ENCODE data around the gene GATA3.
"Not testable (repeated sequence)": the region's sequence is repeated elsewhere in the genome, so short reads cannot be mapped to it uniquely, and the experiment has no call there.

GATA3 gene

GRCh38 chr10:8054494-8055407 is at the start of gene GATA3:
TSS of gene GATA3 (plus strand) at chr10:8054688. CDS start at chr10:8055656, 968 bp downstream.
- DNase-seq (ENCODE audit: low read depth in 2 of 2) = peak in 1 of 2 experiments; percentile 75

- DNase-seq (ENCODE audit: low read depth in 2 of 2) = no peak
These were observed 48.1 kb upstream of the GATA3 start for GRCh38 chr10:8006274-8006999.

- DNase-seq (ENCODE audit: low read depth in 2 of 2) = no peak
These were observed 45.5 kb upstream of the GATA3 start for GRCh38 chr10:8009031-8009430.

GRCh38 chr10:8013006-8013405 is 41.5 kb upstream of the GATA3 start:
- no peak for DNase-seq (ENCODE audit: low read depth in 2 of 2)

GRCh38 chr10:8013619-8014018 is 40.9 kb upstream of the GATA3 start:
- DNase-seq (ENCODE audit: low read depth in 2 of 2) = no peak

GRCh38 chr10:8014649-8015048 is 39.8 kb upstream of the GATA3 start:
- no peak for DNase-seq (ENCODE audit: low read depth in 2 of 2)

- DNase-seq (ENCODE audit: low read depth in 2 of 2) = no peak
These were observed 37.2 kb upstream of the GATA3 start for GRCh38 chr10:8017277-8017676.

- no peak for DNase-seq (ENCODE audit: low read depth in 2 of 2)
These were observed 31.2 kb upstream of the GATA3 start for GRCh38 chr10:8023321-8023720.

GRCh38 chr10:8023851-8024250 is 30.6 kb upstream of the GATA3 start:
- DNase-seq (ENCODE audit: low read depth in 2 of 2) = no peak

- no peak for DNase-seq (ENCODE audit: low read depth in 2 of 2)
These were observed 27.9 kb upstream of the GATA3 start for GRCh38 chr10:8026349-8027259.

- DNase-seq (ENCODE audit: low read depth in 2 of 2) = not testable (repeated sequence)
These were observed 23.3 kb upstream of the GATA3 start for GRCh38 chr10:8031211-8031610.

- no peak for DNase-seq (ENCODE audit: low read depth in 2 of 2)
These were observed 21.9 kb upstream of the GATA3 start for GRCh38 chr10:8032558-8032957.

GRCh38 chr10:8033812-8034465 is 20.5 kb upstream of the GATA3 start:
- no peak for DNase-seq (ENCODE audit: low read depth in 2 of 2)

GRCh38 chr10:8034466-8035005 is 20.0 kb upstream of the GATA3 start:
- DNase-seq (ENCODE audit: low read depth in 2 of 2) = no peak

- no peak for DNase-seq (ENCODE audit: low read depth in 2 of 2)
These were observed 19.4 kb upstream of the GATA3 start for GRCh38 chr10:8035006-8035640.

- DNase-seq (ENCODE audit: low read depth in 2 of 2) = no peak
These were observed 18.6 kb upstream of the GATA3 start for GRCh38 chr10:8035641-8036470.

GRCh38 chr10:8036506-8037198 is 17.8 kb upstream of the GATA3 start:
- DNase-seq (ENCODE audit: low read depth in 2 of 2) = no peak

GRCh38 chr10:8037199-8037801 is 17.2 kb upstream of the GATA3 start:
- DNase-seq (ENCODE audit: low read depth in 2 of 2) = no peak
